Activated naive CD8-positive, alpha-beta T cell treated with anti-CD3 and anti-CD28 coated beads, Interleukin-2, amount 50 U/mL, for 16 hours (primary cell): Measurements from ENCODE around the gene PPP6R2.

Source experiments
- DNase-seq: peaks from one replicate; pipeline ENCODE4 v3.0.0-alpha.2; 2020; ENCODE audit warnings: low read depth, low spot score

Gene PPP6R2

GRCh38 chr22:50305393-50305922 lies 37.7 kb upstream of the PPP6R2 start:
- DNase-seq, result no peak

GRCh38 chr22:50305923-50306566 lies 37.1 kb upstream of the PPP6R2 start:
- no peak for DNase-seq

- no peak for DNase-seq
These were observed 36.1 kb upstream of the PPP6R2 start, which contains the start of gene PLXNB2 for GRCh38 chr22:50306753-50307749. TSS of gene PLXNB2 (minus strand) at chr22:50307646. CDS start at chr22:50290584, 17,062 bp downstream.

- no peak for DNase-seq
These were observed 35.1 kb upstream of the PPP6R2 start for GRCh38 chr22:50307890-50308596.

- no peak for DNase-seq
These were observed 34.6 kb upstream of the PPP6R2 start for GRCh38 chr22:50308597-50308935.

GRCh38 chr22:50308986-50309600 lies 34.0 kb upstream of the PPP6R2 start:
- DNase-seq, result no peak

- no peak for DNase-seq
These were observed 33.5 kb upstream of the PPP6R2 start for GRCh38 chr22:50309601-50309991.

- no peak for DNase-seq
These were observed 33.0 kb upstream of the PPP6R2 start for GRCh38 chr22:50310031-50310722.

- no peak for DNase-seq
These were observed 32.1 kb upstream of the PPP6R2 start for GRCh38 chr22:50310949-50311444.

GRCh38 chr22:50311606-50312351 lies 31.3 kb upstream of the PPP6R2 start:
- no peak for DNase-seq

- DNase-seq, result no peak
These were observed 30.8 kb upstream of the PPP6R2 start for GRCh38 chr22:50312371-50312770.

GRCh38 chr22:50313021-50313420 lies 30.1 kb upstream of the PPP6R2 start:
- no peak for DNase-seq

GRCh38 chr22:50313600-50313999 lies 29.5 kb upstream of the PPP6R2 start:
- no peak for DNase-seq

- no peak for DNase-seq
These were observed 29.1 kb upstream of the PPP6R2 start for GRCh38 chr22:50314081-50314454.

- DNase-seq, result peak; percentile 61
These were observed 28.5 kb upstream of the PPP6R2 start for GRCh38 chr22:50314455-50315288.

- no peak for DNase-seq
These were observed 27.6 kb upstream of the PPP6R2 start for GRCh38 chr22:50315289-50316113.

- DNase-seq, result no peak
These were observed 26.7 kb upstream of the PPP6R2 start for GRCh38 chr22:50316114-50317065.
